ENCODE data around the gene MAML2. TPM values are rescaled to one million over a fixed set of nuclear protein-coding genes. Genes with fewer than 3 reads are reported as not detected.
"Not testable (repeated sequence)": the region's sequence is repeated elsewhere in the genome, so short reads cannot be mapped to it uniquely, and the experiment has no call there.

Gene MAML2
- total RNA-seq, 1 experiment from 2014 or later = 22.7 TPM

DNA sequence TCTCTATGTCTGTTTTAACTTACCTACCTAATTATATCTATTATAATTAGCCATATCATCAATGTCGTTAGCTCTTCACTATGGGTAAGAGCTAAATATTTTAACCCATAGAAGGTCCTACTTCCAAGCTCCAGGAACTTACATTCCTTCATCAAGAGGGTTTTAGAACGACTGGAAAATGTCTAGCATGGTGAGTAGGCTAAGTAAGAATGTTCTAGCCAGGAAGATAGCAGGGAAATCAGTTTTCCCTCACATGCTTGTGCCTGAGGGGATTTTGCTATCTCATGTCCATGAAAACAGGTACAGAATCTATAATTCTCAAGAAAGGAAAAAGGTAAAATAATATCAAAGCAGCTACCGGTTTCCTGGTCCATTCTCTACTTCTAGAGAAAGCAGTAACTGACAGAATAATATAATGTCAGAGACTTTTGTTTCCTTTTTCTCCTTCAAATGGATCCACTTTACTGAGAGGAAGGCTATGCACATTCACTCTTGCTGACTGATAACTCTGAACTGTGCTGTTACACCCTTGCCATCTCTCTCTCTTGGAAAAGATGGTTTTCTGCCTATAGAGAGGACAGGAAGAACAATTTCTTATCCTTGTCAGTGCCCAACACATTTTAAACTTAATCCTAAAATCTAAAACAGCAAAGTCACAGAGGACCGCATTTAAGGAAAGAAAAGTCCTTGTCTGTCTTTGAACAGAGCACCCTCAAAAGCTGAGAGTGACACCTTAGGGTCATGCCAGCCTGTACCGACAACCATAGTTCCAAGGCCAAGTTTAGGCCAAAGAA lies 67.0 kb downstream of the MAML2 start:
- DNase-seq = no peak
- Mint-ChIP-seq H3K27ac (ENCODE audit: unreplicated experiment) (peak overlapping the region; percentile 63), H3K27me3 (ENCODE audit: unreplicated experiment) (no peaks in the 10 kb centered on the region), H3K36me3 (ENCODE audit: insufficient read depth, unreplicated experiment) (peaks cover 17% of the 10 kb centered on the region), H3K9me3 (ENCODE audit: low read depth, unreplicated experiment) (peaks cover 6% of the 10 kb centered on the region), H3K4me1 (ENCODE audit: low read depth, unreplicated experiment) (peaks cover 54% of the 10 kb centered on the region), H3K4me3 (ENCODE audit: low read depth, unreplicated experiment) (no peak overlapping the region)
- CTCF ChIA-PET = interaction anchor here (0.5 kb wide), 1 partner anchor 17 kb away, joined by 3 read pairs; no protein-coding TSS in a partner anchor
- no TSS peak for BruUV-seq (replicated peaks)
- intact Hi-C loops (cut with micrococcal nuclease; ENCODE audit: unreplicated experiment) = loop anchor here (5.0 kb wide), 2 partner anchors 36 to 66 kb away; partner anchors contain the start of gene MAML2
- no peak for TF ChIP-seq CTCF (IDR thresholded peaks at IDR 0.05; ENCODE audit: unreplicated experiment)

DNA sequence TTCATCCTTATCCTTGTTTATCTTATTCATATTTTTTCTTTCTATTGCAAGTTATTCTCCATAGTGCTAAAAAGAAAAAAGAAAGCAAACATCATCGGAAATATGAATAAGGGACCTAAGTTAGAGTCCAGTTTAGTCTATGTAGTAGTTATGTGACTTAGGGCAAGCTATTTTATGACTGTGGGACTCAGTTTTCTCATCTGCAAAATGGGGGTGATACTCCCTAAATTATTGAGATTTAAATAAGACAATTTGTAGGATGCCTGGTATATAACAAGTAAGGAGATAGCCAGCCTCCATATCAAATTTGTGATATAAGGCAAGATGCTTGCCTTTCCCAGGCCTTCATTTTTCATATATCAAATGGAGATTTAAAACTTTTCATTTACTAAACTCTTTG lies 69.5 kb downstream of the MAML2 start:
- H3K27ac Mint-ChIP-seq (ENCODE audit: unreplicated experiment) = peak overlapping the region; percentile 93
- no TSS peak for BruUV-seq (replicated peaks)
- peaks cover 20% of the 10 kb centered on the region for H3K36me3 Mint-ChIP-seq (ENCODE audit: insufficient read depth, unreplicated experiment)
- peaks cover 35% of the 10 kb centered on the region for H3K4me1 Mint-ChIP-seq (ENCODE audit: low read depth, unreplicated experiment)
- CTCF ChIA-PET = no interaction called here
- no peaks in the 10 kb centered on the region for H3K27me3 Mint-ChIP-seq (ENCODE audit: unreplicated experiment)
- intact Hi-C loops (cut with micrococcal nuclease; ENCODE audit: unreplicated experiment) = no loop called here
- no peak for DNase-seq
- H3K4me3 Mint-ChIP-seq (ENCODE audit: low read depth, unreplicated experiment) = no peak overlapping the region
- H3K9me3 Mint-ChIP-seq (ENCODE audit: low read depth, unreplicated experiment) = peaks cover 6% of the 10 kb centered on the region
- TF ChIP-seq CTCF (IDR thresholded peaks at IDR 0.05; ENCODE audit: unreplicated experiment) = no peak

DNA sequence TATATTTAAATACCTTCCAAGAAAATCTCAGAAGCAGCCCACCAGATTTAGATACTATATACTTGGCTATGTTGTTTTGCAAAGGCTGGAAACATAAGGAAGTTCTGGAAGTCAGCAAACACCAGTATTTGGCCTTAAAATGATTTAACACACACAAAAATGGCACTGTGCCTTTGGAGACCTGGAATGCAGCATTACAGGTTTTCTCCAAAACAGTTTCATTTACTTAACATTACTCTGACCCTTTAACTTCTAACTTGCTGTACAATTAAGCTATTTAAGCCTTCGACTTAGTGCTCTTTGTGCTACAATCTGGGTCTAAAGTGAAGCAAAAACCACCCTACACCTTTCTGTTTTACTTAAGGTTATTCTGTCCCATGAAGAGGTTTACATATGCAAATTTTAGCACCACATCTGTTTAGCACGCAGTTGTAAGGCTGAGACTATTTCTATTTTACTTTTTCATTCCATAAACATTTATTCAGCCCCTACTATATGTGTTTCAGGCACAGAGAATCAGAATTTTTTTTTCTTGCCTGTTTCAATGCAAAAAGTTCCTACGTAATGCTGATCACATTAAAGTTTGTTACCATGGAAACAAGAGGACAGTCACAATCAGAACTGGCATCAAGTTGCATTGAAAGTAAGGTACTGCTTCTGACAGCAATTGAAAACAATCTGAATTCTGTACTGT lies 70.3 kb downstream of the MAML2 start:
- Mint-ChIP-seq H3K36me3 (ENCODE audit: insufficient read depth, unreplicated experiment) (peaks cover 13% of the 10 kb centered on the region), H3K4me3 (ENCODE audit: low read depth, unreplicated experiment) (peak overlapping the region; percentile 54), H3K27ac (ENCODE audit: unreplicated experiment) (peak overlapping the region; percentile 93), H3K4me1 (ENCODE audit: low read depth, unreplicated experiment) (peaks cover 29% of the 10 kb centered on the region), H3K27me3 (ENCODE audit: unreplicated experiment) (no peaks in the 10 kb centered on the region), H3K9me3 (ENCODE audit: low read depth, unreplicated experiment) (peaks cover 6% of the 10 kb centered on the region)
- no TSS peak for BruUV-seq (replicated peaks)
- intact Hi-C loops (cut with micrococcal nuclease; ENCODE audit: unreplicated experiment) = no loop called here
- peak; percentile 37 for DNase-seq
- no peak for TF ChIP-seq CTCF (IDR thresholded peaks at IDR 0.05; ENCODE audit: unreplicated experiment)
- CTCF ChIA-PET = interaction anchor here (0.7 to 1.0 kb wide), 3 partner anchors 30 to 139 kb away, joined by 3 to 4 read pairs (median 4); no protein-coding TSS in a partner anchor

DNA sequence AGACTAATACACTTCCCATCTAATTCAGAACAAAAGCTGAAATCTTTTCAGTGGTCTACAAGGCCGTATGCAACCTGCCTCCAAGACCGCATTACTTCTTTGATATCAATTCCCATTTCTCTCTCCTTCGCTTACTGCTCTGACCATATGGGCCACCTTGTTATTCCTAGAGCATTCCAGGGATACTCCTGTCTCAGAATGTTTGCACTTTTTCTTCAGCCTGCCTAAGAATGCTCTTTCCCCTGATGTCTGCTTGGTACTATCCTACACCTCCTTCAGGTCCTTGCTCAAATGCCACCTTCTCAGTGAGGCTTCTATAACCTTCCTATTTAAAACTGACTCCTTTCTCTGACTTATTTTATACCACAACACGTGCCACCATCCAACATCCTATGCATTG lies 71.2 kb downstream of the MAML2 start:
- intact Hi-C loops (cut with micrococcal nuclease; ENCODE audit: unreplicated experiment) = no loop called here
- no peak for DNase-seq
- Mint-ChIP-seq H3K27ac (ENCODE audit: unreplicated experiment) (peak overlapping the region; percentile 93), H3K9me3 (ENCODE audit: low read depth, unreplicated experiment) (peaks cover 6% of the 10 kb centered on the region), H3K36me3 (ENCODE audit: insufficient read depth, unreplicated experiment) (peaks cover 13% of the 10 kb centered on the region), H3K4me3 (ENCODE audit: low read depth, unreplicated experiment) (peak overlapping the region; percentile 54), H3K27me3 (ENCODE audit: unreplicated experiment) (no peaks in the 10 kb centered on the region), H3K4me1 (ENCODE audit: low read depth, unreplicated experiment) (peaks cover 29% of the 10 kb centered on the region)
- no peak for TF ChIP-seq CTCF (IDR thresholded peaks at IDR 0.05; ENCODE audit: unreplicated experiment)
- BruUV-seq (replicated peaks) = no TSS peak
- CTCF ChIA-PET = no interaction called here

DNA sequence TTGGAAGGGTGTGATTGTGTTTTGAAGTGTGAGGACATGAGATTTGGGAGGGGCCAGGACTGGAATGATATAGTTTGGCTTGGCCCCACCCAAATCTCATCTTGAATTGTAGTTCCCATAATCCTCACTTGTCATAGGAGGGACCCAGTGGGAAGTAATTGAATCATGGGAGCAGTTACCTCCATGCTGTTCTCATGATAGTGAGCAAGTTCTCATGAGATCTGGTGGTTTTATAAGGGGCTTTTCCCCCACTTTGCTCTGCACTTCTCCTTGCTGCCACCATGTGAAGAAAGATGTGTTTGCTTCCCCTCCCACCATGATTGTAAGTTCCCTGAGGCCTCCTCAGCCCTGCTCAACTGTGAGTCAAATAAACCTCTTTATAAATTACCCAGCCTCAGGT lies 71.6 kb downstream of the MAML2 start:
- H3K9me3 Mint-ChIP-seq (ENCODE audit: low read depth, unreplicated experiment); DNase-seq; intact Hi-C loops (cut with micrococcal nuclease; ENCODE audit: unreplicated experiment); CTCF ChIA-PET; H3K27me3 Mint-ChIP-seq (ENCODE audit: unreplicated experiment); BruUV-seq (replicated peaks): not testable (repeated sequence)
- Mint-ChIP-seq H3K4me3 (ENCODE audit: low read depth, unreplicated experiment) (peak overlapping the region; percentile 54), H3K36me3 (ENCODE audit: insufficient read depth, unreplicated experiment) (peaks cover 14% of the 10 kb centered on the region), H3K4me1 (ENCODE audit: low read depth, unreplicated experiment) (peaks cover 28% of the 10 kb centered on the region), H3K27ac (ENCODE audit: unreplicated experiment) (peak overlapping the region; percentile 93)

DNA sequence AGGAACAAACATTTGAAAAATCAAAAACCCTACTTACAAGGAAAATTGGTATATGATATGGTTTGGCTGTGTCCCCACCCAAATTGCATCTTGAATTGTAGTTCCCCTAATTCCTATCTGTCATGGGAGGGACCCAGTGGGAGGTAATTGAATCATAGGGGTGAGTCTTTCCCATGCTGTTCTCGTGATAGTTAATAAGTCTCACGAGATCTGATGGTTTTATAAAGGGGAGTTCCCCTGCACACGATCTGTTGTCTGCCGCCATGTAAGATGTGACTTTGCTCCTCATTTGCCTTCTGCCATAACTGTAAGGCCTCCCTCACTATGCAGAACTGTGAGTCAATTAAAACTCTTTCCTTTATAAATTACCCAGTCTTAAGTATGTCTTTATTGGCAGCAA lies 74.5 kb downstream of the MAML2 start:
- intact Hi-C loops (cut with micrococcal nuclease; ENCODE audit: unreplicated experiment); H3K27ac Mint-ChIP-seq (ENCODE audit: unreplicated experiment); BruUV-seq (replicated peaks); H3K4me3 Mint-ChIP-seq (ENCODE audit: low read depth, unreplicated experiment); DNase-seq; CTCF ChIA-PET; H3K9me3 Mint-ChIP-seq (ENCODE audit: low read depth, unreplicated experiment); H3K27me3 Mint-ChIP-seq (ENCODE audit: unreplicated experiment): not testable (repeated sequence)
- Mint-ChIP-seq H3K36me3 (ENCODE audit: insufficient read depth, unreplicated experiment) (peaks cover 19% of the 10 kb centered on the region), H3K4me1 (ENCODE audit: low read depth, unreplicated experiment) (peaks cover 37% of the 10 kb centered on the region)

All from Calu3 (cell line).